ENCODE data around the gene GDF10. TPM values are rescaled to one million over a fixed set of nuclear protein-coding genes. Genes with fewer than 3 reads are reported as not detected.

GDF10 gene
- total and polyA plus RNA-seq, 2 of the 8 experiments (the other 6 are each of a cell fraction or from before 2014, with no cell fraction given), result 0.19 to 0.32 TPM

- TF ChIP-seq, protein P1, sequence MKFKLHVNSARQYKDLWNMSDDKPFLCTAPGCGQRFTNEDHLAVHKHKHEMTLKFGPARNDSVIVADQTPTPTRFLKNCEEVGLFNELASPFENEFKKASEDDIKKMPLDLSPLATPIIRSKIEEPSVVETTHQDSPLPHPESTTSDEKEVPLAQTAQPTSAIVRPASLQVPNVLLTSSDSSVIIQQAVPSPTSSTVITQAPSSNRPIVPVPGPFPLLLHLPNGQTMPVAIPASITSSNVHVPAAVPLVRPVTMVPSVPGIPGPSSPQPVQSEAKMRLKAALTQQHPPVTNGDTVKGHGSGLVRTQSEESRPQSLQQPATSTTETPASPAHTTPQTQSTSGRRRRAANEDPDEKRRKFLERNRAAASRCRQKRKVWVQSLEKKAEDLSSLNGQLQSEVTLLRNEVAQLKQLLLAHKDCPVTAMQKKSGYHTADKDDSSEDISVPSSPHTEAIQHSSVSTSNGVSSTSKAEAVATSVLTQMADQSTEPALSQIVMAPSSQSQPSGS (IDR thresholded peaks at IDR 0.05; ENCODE audit: low read length), result no peak
- no peak for TF ChIP-seq ASH2L (IDR thresholded peaks at IDR 0.05; ENCODE audit: low read length)
- TF ChIP-seq EZH2 (IDR thresholded peaks at IDR 0.05; ENCODE audit: low read depth, low read length, severe bottlenecking), result no peak
Measured at GRCh38 chr10:47357911-47358310, 57.9 kb downstream of the GDF10 start (continued).
